GM19238 (cell line): Measurements from ENCODE around the gene ITGB4.
A peak's percentile ranks its signal among the peaks of the same experiment; 100 is the strongest.
"Not testable (repeated sequence)": the region's sequence is repeated elsewhere in the genome, so short reads cannot be mapped to it uniquely, and the experiment has no call there.

Source experiments
- DNase-seq: peaks from one replicate; pipeline ENCODE4 v3.0.0; 2011; ENCODE audit warnings: low spot score; ENCODE audit not compliant: insufficient read length

The ITGB4 gene

GRCh38 chr17:75752802-75753513, 31.7 kb downstream of the ITGB4 start:
- DNase-seq = no peak

- peak; percentile 89 for DNase-seq
Measured at GRCh38 chr17:75753514-75754377, 32.5 kb downstream of the ITGB4 start.

- no peak for DNase-seq
Measured at GRCh38 chr17:75754378-75755204, 33.3 kb downstream of the ITGB4 start.

- DNase-seq = no peak
Measured at GRCh38 chr17:75755205-75755901, 34.1 kb downstream of the ITGB4 start.

- no peak for DNase-seq
Measured at GRCh38 chr17:75755990-75756389, 34.7 kb downstream of the ITGB4 start.

GRCh38 chr17:75756451-75757085, 35.3 kb downstream of the ITGB4 start:
- no peak for DNase-seq

- no peak for DNase-seq
Measured at GRCh38 chr17:75757086-75757681, 35.9 kb downstream of the ITGB4 start.

- no peak for DNase-seq
Measured at GRCh38 chr17:75758131-75758905, 37.1 kb downstream of the ITGB4 start.

- no peak for DNase-seq
Measured at GRCh38 chr17:75759457-75759856, 38.2 kb downstream of the ITGB4 start.

GRCh38 chr17:75759978-75760640, 38.9 kb downstream of the ITGB4 start:
- not testable (repeated sequence) for DNase-seq

- DNase-seq = no peak
Measured at GRCh38 chr17:75762513-75763268, 41.4 kb downstream of the ITGB4 start.

GRCh38 chr17:75763269-75763607, 42.0 kb downstream of the ITGB4 start:
- DNase-seq = no peak

GRCh38 chr17:75763613-75764416, 42.6 kb downstream of the ITGB4 start:
- no peak for DNase-seq

- DNase-seq = no peak
Measured at GRCh38 chr17:75764417-75764710, 43.1 kb downstream of the ITGB4 start.

GRCh38 chr17:75764711-75765421, 43.6 kb downstream of the ITGB4 start, which contains the start of gene GALK1:
GALK1 (minus strand) TSS chr17:75765192; CDS start chr17:75765136, 56 bp downstream.
- DNase-seq = peak; percentile 90

- no peak for DNase-seq
Measured at GRCh38 chr17:75765981-75766380, 44.7 kb downstream of the ITGB4 start.

- DNase-seq = no peak
Measured at GRCh38 chr17:75767881-75768280, 46.6 kb downstream of the ITGB4 start.
